HG03196 (cell line): ENCODE results near the gene TNPO2.
A peak's percentile ranks its signal among the peaks of the same experiment; 100 is the strongest.
"Not testable (repeated sequence)": the region's sequence is repeated elsewhere in the genome, so short reads cannot be mapped to it uniquely, and the experiment has no call there.

Experiments
- ATAC-seq: cut with Tn5 transposase; IDR thresholded peaks from one replicate; pipeline ENCODE4 v1.9.1; 2021; ENCODE audit not compliant: unreplicated experiment

The TNPO2 gene

GRCh38 chr19:12737835-12738351, 14.2 kb upstream of the TNPO2 start:
- ATAC-seq: no peak

- peak; percentile 70 for ATAC-seq
Measured at GRCh38 chr19:12736995-12737834, 13.5 kb upstream of the TNPO2 start, which contains the start of gene GET3. Gene GET3 (plus strand): TSS chr19:12737497. CDS start chr19:12737506, 9 bp downstream.

DNA sequence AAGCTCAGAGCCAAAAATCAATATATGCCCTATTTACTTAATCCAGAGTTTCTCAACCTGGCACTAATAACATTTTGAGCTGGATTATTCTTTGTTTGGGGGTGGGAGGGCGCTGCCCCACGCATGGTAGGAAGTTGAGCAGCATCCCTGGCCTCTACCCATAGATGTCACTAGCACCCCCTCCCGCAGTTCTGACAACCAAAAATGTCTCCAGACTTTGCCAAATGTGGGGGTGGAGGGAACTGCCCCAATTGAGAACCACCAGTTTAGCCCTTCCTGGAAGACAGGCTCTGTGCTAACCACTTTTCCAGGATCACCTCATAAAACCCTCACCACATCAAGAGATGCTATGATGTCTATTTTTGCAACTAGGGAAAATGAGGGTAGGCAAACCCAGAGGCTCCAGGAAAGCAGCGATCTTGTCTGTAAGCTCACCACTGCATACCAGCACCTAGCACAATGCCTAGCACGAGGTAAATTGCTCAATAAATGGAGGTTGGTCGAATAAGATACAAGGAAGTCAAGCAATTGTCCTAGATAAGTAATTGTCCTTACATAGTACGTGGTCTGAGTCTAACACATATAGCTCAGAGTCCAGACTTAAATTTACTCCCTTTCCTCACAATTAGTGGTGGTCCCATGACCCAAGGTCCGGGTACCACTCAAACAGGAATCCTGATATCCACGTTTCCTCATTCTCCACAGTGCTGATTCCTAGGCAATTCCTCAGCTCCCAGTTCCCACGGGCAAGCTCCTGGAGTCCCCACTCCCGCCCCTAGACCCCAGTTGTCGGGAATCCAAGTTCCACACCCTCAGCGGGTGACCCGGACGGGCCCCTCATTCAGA, 9.9 kb upstream of the TNPO2 start:
- ATAC-seq: no peak

DNA sequence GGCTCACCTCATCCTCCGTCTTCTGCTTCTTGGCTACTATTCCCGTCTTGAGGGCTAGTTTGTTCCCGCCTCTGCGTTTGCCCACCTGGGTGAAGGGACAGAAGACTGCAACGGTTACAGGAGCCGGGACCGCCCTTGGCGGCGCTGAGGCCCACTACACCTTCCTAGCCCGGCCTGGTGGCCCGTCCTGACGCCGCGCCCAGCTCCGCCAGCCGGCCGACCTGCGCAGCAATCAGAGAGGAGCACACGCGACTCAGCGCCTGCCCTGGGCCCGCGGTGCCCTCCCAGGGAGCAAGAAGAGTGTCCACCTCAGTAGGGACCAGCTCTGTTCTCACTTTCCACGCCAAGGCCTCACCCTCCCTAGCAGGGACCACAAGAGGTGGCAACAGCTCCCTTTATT, 7.6 kb upstream of the TNPO2 start:
- no peak for ATAC-seq

DNA sequence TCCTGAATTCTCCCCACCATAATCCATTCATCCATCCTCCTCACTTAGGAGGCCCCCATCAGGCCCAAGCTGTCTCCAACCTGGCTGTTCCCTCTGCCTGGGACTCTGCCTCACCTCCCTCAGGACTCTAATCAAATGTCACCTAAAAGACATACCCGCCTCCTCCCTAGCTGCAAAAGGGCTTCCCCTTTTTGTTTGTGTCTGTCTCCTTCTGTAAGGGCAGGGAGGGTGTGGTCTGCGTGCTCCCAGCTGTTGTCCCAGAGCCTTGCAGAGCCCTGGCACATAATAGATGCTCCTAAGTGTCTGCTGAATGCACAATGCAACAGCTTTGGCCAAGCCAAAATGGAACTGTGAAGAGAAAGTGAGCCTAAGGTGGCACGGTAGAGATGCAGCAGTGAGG, 6.3 kb upstream of the TNPO2 start:
- no peak for ATAC-seq

DNA sequence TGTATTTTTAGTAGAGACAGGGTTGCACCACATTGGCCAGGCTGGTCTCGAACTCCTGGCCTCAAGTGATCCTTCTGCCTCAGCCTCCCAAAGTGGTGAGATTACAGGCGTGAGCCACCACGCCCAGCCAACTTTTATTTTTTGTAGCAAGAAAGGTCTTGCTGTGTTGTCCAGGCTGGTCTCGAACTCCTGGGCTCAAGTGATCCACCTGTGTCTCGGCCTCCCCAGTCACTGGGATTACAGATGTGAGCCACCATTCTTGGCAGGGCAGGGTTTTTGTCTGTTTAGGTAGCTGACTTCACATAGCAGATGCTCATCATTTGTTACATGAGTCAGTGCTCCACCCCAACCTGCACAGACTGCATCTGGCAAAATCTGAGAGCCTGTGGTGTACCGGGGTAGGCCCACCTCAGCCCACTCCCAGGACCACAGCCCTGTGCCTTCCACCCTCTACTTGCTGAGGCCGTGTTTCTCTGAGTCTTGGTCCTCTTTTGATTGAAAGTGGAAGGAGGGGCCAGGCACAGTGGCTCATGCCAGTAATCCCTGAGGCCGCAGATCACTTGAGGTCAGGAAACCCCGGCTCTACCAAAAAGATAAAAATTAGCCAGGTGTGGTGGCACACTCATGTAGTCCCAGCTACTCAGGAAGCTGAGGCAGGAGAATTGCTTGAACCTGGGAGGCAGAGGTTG, 4.2 kb upstream of the TNPO2 start:
- ATAC-seq: no peak

- ATAC-seq: no peak
Measured at GRCh38 chr19:12726988-12727316, 3.2 kb upstream of the TNPO2 start.

DNA sequence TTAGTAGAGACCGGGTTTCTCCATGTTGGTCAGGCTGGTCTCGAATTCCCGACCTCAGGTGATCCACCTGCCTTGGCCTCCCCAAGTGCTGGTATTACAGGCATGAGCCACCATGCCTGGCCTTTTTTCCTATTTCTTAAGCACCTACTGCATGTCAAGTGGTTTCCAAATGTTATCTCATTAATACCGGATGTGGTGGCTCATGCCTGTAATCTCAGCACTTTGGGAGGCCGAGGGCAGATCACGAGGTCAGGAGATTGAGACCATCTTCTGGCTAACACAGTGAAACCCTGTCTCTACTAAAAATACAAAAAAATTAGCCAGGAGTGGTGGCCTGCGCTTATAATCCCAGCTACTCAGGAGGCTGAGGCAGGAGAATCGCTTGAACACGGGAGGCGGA, 1.9 kb upstream of the TNPO2 start:
- not testable (repeated sequence) for ATAC-seq

- ATAC-seq: no peak
Measured at GRCh38 chr19:12723381-12723640, 421 bp downstream of the TNPO2 start.

- peak; percentile 80 for ATAC-seq
Measured at GRCh38 chr19:12722566-12723380, 959 bp downstream of the TNPO2 start.

GRCh38 chr19:12721656-12722565, 1.8 kb downstream of the TNPO2 start:
- peak; percentile 15 for ATAC-seq

- no peak for ATAC-seq
Measured at GRCh38 chr19:12720851-12721655, 2.7 kb downstream of the TNPO2 start.

- ATAC-seq: no peak
Measured at GRCh38 chr19:12720296-12720695, 3.4 kb downstream of the TNPO2 start.

- ATAC-seq: no peak
Measured at GRCh38 chr19:12715929-12716328, 7.8 kb downstream of the TNPO2 start.

DNA sequence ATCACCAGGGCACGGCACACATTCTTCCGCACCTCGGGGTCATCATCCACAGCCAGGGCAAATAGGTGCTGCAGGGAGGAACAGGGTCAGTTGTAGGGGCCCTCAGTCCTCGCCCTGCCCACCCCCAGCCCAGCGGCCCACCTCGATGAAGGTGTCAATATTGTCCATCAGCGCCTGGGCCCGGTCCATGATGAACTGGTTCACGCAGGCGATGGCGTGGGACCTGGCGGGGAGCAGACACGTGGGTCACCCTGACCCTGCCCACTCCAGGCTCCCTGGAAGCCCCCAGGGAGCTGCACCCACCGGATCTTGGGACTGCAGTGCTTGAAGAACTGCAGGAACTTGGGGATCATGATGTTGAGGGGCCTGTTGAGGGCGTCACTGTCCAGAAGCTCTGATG, 8.6 kb downstream of the TNPO2 start:
- ATAC-seq: no peak

DNA sequence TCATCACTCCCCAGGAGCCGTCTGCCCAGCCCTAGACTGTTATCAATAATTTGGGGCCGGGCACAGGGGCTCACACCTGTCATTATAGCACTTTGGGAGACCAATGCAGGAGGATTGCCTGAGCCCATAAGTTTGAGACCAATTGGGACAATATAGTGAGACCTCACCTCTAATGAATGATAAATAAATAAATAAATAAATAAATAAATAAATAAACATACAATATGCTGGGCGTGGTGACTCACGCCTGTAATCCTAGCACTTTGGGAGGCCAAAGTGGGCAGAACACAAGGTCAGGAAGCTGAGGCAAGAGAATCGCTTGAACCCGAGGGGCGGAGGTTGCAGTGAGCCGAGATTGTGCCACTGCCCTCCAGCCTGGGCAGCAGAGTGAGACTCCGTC, 10.4 kb downstream of the TNPO2 start:
- ATAC-seq: not testable (repeated sequence)

DNA sequence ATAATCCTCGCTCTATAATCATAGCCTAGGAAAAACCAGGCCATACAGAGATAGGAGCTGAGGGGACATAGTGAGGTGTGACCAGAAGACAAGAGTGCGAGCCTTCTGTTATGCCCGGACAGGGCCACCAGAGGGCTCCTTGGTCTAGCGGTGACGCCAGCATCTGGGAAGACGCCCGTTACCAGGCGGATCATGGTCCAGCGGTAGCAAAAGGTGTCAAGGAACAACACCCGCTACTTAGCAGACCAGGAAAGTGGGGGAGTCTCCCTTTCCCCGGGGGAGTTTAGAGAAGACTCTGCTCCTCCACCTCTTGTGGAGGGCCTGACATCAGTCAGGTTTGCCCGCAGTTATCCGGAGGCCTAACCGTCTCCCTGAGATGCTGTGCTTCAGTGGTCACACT, 11.7 kb downstream of the TNPO2 start:
- not testable (repeated sequence) for ATAC-seq

DNA sequence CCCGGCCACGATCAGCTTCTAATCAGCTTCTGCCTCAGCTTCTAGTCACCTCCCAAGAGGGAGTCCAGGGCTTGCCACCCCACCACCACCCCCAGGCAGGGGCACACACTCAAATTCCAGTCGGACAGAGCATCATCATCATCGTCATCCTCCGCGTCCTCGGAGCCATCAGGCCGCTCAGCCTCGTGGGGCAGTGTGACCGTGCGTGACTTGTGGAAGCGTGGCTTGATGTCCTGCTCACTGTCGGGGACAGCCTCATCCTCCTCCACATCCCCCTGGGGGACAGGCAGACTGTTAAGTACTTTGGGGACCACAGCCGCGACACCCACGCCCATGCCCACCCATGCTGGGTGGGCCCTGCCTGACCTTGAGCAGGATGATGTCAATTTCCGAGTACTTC, 12.5 kb downstream of the TNPO2 start:
- ATAC-seq: no peak

GRCh38 chr19:12708641-12709040, 15.1 kb downstream of the TNPO2 start:
- ATAC-seq: no peak
